ENCODE measurements around the gene CCL27.

The CCL27 gene

DNA sequence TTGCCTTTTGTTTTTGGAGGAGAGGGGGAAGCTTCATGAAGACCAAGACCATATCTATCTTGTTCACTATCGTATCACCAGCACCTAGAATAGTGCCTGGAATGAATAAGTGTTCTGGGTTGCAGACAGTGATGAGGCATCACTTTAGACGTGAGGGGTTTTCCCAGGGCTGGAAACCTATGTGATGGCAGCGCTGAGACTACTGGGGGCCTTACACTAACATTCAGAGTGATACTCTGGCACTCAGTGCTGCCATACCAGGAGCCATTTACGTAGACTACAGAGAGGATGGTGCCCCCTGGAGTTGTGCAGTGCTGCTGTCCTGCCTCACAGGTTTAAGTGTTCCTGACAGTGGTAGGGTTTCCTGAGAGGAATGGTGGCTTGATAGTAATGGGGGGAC is 21.7 kb upstream of the CCL27 start:
- DNase-seq, result no peak

DNA sequence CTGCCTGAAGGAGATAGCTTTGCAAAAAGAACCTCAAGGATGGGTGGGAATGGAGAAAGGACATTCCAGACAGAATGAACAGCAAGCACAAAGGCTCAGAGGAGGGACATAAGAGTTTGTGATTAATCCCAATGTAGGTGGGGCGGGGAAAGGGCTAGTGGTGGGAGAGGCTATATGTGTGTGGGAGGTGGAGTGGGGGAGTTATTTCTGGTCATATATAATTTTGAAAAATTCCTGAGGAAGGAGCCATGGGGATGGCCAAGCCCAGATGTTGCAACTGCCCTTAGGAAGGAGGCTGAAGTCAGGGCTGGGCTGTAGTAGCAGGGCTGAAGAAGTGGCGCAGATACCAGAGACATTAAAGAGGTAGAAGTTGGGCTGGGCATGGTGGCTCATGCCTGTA is 13.4 kb upstream of the CCL27 start:
- no peak for DNase-seq

DNA sequence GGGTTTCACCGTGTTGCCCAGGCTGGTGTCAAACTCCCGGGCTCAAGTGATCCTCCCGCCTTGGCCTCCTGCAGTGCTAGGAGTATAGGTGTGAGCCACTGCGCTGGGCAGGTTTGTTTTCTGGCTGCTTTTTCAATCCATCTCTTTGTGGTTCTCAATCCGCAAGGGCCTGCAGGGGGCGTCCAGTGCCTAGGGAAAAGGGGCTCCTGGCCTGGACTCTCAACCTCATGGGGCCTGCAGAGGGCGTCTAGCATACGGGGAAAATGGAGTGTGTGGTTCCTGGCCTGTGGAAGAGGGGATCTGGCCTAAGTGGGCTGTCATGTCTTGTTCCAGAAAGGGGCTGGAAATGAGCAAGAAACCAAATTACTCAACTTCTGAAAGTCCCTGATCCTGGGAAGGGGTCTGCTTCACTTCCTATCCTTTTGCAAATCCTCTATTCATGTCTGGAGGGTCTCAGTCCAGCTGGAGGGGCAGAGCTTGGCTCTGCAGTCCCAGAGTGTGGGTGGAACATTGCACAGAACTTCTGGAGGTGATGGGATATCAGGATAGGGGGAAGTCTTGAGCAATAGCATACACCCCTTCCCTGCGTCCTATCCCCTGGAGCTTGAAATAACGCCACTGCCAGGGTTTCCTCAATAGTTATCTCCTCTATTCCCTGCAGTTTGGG is 12.7 kb upstream of the CCL27 start:
- DNase-seq, result peak; percentile 70 to 77

DNA sequence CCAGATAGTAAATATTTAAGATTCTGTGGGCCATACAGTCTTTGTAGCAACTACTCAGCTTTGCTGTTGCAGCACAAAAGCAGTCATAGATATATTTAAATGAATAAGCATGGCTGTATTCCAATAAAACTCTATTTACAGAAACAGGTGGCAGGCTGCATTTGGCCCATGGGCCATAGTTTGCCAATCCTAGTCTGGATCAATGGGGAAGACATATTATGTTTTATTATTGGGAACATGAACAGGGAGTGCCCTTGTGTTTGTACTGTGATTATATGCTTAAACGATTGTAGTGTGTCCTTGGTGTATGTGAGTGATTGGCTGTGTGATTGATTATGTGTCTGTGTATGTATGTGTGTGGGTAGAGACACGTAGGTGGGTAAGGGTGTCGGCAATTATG is 12.0 kb upstream of the CCL27 start:
- no peak for DNase-seq

DNA sequence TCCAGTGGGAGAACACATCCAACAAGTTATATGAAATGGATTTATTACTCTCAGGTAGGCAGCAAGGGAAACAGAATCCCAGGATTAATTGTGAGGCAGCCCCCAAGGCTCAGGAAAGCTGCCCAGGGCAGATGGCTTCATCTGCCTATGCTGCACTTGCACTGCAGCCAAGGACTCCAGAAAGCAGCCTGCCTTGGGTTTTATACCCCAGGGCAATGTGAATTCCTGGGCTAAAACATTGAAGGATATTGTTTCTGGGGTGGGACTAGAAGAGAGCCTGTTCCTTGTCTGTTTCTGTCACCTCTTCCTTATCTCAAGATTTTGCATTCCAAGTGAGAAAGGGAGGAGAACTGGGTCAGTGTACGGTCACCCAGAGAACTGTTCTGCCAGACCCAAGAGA is 8.8 kb upstream of the CCL27 start:
- DNase-seq, result no peak

DNA sequence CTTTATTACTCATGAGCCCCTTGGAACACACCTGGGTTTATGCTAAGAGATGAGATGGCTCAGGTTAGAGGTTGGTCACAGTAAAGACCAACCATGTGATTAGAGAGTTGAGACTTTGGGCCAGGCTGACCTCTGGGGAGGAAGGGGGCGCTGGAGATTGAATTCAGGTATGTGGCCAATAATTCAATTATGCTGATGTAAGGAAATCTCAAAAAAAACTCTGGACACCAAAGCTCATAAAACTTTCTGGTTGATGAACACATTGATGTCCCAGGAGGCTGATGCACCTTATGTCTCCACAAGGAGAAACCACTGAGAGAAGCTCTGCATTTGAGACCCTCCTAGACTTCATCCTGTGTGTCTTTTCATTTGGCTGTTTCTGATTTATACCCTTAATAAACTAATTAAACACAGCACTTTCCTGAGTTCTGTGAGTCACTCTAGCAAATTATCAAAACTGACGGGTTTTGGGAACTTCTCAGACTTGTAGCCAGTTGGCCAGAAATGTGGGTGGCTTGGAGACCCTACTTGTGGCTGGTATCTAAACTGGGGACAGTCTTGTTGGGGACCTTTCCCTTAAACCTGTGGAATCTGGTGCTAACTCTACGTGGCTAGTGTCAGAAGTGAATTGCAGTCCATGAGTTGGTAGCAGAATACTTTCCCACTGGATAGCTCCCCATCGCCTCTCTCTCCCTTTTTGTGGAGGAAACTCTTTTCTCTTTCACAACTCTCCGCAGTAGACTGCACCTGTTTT is 7.5 kb upstream of the CCL27 start:
- DNase-seq, result no peak

DNA sequence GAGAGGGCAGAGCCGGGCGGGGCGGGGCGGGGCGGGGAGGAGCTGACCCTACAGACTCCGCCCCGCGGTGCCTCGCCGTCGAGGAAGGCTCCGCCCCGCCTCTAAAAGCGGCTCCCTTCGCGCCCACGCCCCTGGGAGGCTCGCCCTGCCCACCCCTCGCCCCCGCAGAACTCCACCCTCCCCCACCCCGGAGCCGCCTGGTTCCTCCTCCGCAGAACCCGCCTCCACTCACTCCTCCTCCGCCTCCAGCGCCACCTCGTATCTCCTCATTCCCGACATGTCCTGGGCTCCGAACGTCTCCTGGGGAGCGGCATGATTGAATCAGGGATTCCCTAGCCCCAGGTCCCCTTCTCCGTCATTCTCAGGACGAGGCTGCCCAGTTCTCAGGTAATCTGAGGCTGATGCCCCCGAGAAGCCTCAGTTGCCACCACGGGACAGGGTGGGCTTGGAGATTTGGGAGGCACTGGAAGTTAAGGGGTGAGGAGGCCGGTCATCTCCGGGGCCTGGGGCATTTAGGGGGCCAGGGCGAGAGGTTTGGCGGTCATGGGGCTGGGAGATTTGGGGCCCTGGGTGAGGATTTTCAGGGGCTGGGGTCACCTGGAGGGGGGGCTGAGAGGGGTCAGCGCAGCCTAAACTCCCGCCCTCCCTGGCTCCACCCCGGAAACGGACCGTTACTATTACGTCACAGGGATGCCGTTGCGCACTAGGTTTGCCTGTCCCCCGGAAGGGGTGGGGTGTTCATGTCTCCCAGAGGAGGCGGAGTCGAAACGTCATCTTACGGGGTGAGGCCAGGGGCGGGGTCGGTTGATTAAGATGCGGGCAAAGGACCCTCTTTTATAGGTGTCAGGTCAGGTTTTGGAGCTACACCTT is 3.2 kb upstream of the CCL27 start:
- DNase-seq, result peak; percentile 77 to 91

DNA sequence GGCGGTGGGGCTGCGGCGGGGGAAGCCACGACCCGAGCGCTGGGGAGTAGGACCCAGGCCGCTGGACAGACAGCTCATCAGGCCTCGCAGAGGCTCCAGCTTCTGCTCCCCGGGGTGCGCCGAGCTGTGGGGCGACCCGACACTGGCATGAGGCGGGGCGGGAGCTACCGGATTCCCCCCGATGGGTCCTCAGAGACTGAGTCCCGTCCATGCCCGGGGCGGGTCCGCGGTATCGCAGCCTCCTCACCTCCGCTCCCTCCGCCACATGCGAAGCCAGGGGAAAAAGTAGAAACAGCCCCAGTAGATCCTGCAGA is 2.6 kb upstream of the CCL27 start:
- DNase-seq, result no peak

DNA sequence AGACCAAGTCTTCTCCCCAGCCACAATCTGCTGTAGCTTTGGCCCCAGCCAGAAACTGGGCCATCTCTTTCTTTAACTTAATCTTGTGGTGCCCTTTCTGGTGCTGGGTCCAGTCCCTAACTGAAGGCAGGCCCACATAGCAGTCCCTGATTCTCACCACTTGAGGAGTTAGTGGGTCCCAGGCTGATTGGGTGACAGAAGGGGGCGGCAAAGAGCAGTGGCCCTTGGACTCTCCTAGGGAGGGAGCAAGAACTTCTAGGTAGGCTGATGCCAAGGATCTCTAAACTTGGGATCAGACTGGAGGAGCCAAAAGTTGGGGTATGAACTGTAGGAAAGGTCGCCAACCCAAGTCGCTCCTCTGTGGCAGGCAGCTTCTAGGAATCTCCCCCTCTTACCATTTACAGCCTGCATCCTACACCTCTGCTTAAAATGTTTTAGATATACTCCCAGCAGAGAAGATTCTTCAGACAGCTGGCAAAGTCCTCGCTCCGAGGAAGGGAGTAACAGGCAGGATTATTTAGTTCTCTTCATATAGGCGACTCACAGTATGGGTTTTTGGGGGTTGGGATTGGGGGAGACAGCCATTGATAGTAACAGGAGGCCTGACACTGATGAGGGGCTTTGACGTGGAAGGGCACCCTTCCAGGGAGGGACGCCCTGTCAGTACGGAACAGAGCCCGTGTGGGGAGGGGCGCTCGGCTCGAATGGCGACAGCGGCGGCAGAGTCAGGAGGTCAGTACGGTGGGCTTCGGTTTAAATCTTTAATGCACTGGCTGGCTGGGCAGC is 2.0 kb upstream of the CCL27 start:
- peak; percentile 52 to 70 for DNase-seq

DNA sequence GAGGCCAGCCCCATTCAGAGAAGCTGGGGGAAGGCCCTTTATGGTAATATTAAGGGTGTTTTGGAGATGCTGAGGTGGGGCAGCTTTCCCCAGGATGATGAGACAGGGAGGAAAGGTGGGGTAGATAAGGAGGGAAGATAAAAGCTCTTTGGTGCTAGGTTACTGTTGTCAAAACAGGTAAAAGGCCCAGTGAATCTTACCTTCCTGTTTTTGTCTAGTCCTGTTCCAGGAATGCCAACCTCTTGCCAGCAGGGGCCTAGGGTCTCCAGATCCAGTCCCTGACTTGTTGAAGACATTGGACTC is 797 bp upstream of the CCL27 start:
- no peak for DNase-seq

DNA sequence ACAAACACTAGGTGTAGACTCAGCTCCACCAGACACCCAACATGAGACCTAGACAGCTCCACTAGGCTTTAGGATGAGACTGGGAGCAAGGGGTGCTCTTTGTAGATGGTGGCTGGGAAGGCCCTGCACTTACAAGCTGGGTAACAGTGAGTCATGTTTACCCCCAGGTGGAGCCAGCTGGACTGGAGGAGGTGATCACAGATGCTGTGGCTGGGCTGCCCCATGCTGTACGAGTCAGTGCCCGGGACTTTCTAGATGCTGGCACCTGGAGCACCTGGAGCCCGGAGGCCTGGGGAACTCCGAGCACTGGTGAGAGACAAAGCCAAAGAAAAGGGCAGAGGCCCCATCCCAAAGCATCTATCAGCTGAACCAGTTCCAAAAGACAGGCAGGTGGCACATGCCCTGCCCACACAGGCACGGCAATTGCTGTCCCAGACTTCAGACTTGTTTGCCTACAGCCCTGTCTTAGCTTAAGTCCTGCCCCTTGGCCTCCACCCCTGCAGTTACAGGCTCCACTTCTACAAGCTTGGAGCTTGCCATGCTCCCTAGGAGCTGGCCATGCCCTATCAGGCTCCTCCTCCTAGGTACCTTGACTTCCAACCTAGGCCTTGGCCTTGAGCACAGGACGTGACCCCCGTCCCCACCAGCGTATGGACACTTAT is 2.7 kb downstream of the CCL27 start:
- DNase-seq, result no peak

DNA sequence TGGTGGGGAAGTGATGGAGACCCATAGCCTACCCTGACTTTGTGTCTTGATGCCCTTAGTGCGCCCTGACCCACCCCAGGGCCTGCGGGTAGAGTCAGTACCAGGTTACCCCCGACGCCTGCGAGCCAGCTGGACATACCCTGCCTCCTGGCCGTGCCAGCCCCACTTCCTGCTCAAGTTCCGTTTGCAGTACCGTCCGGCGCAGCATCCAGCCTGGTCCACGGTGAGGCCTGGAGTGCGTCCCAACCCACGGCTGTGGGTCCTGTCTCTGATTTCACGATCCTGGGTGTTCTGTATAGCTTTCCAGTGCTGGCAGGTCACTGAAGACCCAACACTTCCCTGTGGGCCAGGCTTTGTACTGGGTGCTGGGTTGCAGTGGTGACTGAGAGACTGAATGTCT is 4.0 kb downstream of the CCL27 start:
- DNase-seq, result no peak

DNA sequence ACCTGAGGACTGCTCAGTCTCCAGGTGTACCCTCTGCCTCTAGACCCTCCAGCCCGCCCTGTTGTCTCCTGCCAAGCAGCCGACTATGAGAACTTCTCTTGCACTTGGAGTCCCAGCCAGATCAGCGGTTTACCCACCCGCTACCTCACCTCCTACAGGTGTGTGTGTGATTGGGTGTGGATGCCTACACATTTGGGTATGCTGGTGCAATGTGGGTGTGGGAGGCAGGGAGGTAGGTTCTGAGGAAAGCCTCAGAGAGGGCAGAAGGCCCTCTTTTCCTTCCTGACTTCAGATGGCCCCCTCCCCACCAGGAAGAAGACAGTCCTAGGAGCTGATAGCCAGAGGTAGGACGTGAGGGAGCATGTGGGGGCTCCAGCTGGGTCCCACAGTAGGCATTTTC is 5.5 kb downstream of the CCL27 start:
- DNase-seq, result no peak

DNA sequence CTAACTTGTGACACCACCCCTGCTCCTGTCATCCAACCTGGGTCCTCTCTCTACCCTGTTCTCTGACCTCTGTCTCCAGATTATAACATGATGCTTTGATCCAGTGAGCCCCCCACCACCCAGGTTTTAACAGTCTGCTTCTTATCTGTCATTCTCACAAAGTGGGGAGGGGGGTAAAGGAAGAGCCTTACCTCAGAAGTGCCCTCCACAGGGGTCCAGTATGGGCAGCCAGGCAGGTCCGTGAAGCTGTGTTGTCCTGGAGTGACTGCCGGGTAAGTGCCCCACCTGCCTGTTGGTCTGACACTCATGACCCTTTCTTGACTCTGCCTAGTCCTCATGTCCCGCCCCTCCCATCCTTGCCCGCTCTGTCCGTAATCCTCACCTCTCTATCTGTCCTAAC is 7.1 kb downstream of the CCL27 start:
- no peak for DNase-seq

DNA sequence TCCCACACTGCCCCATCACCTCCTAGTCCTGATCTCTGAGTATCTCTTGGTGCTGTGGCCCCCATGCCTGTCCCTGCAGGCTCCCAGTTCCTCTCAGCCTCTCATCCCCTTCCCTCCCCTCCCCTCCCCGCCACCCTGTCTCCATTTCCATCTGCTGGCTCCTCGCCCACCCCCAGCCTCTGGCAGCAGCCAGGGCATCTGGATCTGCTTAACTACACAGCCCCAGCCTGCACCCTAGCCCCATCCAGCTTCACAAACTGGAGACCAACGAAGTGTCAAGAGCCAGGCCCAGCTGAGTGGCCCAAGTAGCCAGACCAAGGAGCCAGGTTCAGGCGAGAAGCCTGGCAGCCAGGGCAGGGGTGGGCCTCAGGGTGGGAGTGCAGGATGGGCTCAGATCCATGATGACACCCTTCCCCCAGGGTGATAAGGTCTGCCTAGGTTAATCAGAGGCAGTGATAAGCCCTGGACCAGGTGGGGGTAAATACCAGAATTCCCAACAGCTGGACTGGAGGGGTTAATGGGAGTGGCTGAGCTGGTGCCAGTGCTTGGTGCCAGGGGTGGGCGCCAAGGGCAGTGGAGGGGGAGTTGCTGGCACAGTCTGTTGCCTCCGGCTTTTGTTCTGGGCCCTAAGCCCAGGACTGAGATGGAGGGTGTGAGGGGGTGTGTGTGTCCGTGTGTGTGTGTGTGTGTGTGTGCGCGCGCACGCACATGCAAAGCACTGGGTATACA is 8.0 kb downstream of the CCL27 start:
- peak; percentile 83 to 90 for DNase-seq

DNA sequence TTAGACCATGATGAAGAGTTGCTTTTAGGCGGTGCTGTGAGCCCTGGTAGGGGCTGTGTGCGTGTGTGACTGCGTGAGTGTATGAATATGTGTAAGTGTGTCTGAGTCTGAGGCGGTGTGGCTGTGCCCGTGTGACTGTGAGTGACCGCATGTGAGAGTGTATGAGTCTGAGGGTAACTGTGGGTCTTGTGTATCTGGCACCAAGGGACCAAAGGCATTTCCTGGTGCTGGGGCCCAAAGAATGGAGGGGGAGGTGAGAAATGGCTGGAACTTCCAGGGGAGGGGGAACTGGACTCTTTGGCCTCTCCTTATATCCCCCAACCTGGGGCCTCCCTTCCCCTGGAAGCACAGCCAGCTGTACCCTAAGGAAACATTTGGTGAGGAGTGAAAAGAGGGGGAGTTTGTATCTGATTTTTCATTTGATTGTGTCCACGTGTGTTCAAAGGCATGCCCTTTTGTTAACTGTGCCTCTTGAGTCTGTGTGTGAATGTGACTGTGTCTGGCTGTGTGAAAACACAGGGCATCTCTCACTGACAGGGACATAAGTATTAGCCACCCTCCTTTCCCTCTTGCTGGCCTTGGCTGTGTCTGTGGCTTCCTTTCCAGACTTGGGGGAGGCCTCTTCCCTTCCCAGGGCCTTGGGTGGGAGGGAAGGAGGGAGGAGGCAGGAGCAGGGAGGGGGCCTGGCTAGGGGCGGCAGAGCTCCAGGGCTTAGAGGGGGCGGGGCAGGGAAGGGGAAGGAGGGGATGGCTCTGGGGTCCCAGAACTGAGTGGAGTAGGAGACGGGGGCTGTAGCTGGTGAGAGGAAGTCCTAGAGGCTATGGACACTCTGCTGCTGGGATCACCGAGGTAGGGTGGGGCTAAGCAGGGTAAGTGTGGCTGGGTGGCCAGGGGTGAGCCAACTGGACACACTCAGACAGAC is 9.0 kb downstream of the CCL27 start:
- peak; percentile 43 to 55 for DNase-seq

DNA sequence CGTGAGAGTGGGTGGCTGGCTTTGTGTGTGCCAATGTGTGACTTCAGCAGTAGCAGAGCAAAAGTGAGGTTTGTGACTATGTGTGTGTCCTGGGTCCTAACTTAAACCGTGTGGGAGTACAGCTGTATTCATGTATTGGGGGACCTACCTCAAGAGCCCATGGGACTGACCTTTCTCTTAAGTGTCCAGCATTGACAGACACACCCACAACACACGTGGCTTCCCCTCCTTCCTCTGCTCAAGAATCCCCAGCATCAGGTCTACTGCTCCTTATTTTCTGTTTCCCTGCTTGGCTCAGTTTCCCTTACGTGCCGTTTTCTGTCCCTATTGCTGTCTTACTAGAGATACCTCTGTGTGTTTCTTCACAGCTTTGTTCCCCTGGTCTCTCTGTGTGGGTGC is 9.9 kb downstream of the CCL27 start:
- DNase-seq, result no peak

DNA sequence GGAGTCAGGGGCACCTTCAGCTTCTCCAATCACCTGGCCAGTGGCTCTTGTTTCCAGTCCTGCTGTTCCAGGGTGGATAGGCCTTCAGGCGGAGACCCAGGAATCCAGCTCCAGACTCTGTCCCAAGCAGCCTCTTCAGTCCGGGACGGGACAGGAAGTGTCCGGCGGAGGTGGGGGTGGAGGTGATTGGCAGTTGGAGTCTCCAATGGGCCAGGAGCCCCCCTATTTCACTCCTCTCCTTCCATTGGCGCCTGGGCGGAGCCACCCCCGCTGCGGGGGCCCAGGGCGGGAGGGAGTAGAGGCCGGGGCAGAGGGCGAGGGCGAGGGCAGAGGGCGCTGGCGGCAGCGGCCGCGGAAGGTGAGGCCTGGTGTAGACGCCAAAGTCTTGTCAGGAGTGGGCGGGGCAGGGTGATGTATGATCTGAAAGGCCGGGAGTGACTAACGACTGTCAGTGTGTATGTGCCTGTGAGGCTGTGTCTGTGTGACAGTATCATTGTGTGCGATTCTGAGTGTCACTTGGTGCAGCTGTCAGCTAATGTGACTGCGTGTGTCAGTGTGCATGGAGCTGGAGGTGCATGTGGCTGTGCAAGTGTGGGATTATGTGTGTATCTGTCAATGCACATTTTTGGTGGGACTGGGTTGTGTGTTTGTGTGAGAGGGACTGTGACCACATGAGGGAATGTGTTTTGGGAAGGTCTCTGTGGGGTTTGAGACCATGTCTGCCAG is 10.4 kb downstream of the CCL27 start, which contains the start of gene IL11RA:
TSS of gene IL11RA (plus strand) at position 310 of the 726 bp plus-strand sequence. CDS start 3,033 bp downstream, outside the sequence.
- no peak for DNase-seq

DNA sequence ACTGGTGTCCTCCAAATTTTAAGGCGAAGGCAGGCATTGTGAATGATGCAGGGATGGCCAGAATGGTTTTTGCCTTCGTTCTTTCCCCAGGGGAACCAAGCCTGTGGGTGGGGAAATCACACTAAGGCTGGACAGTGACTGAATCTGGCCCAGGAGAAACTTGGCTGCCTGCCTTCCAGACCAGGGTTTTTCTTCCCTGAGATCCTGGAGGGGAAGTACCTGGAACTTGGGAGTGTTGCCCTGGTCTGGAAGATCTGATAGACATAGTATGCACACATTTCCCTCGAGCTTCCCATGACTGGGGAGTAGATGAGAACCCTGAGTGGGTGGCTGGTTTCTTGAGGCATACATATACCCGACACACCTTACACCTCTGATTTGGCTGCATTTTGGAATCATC is 11.1 kb downstream of the CCL27 start:
- DNase-seq, result no peak

DNA sequence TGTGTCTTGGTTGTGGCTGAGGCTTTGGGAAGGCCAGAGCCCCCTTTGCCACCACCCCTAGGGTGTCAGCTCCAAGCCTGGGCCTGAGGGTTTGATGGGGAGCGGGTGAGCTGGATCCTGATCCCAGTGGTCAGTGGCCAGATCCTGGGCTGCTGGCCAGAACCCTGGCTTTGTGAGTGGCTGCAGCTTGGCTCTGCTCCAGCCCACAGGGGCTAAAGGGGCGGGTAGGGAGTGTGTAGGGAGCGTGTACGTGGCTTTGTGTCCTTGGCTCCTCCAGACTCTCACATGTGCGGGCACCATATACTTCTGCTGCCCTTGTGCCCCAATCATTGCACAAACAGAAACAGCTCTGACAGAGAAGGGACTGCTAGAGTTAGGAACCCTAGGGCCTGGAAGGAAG is 11.6 kb downstream of the CCL27 start:
- no peak for DNase-seq

All from NCI-H524 (cell line).